HepG2 (cell line): ENCODE data around the gene CCSER1.

Source experiments
- FOXM1 ChIP-seq: sonication (generic); formaldehyde crosslinking; IDR thresholded peaks from 2 replicates; pipeline ENCODE4 v1.5.0; 2020; ENCODE audit warnings: missing genetic modification reagents
- HNRNPH1 ChIP-seq: fragments of 200-400 bp; formaldehyde crosslinking; optimal IDR thresholded peaks from 2 replicates; pipeline ENCODE3; 2017; ENCODE audit warnings: mild to moderate bottlenecking, low read depth, low read length

- TF ChIP-seq HNRNPH1 (no peak), FOXM1 (no peak)
Measured at GRCh38 chr4:90753068-90753467, 625.9 kb downstream of the CCSER1 start.
